CD4-positive, alpha-beta T cell treated with Interleukin-15 for 1 hour (primary cell): ENCODE data around the gene TRPM2.
A peak's percentile ranks its signal among the peaks of the same experiment; 100 is the strongest.
"Not testable (repeated sequence)": the region's sequence is repeated elsewhere in the genome, so short reads cannot be mapped to it uniquely, and the experiment has no call there.

Source experiments
- DNase-seq: peaks from one replicate; pipeline ENCODE4 v3.0.0-alpha.2; 2020

Gene TRPM2

GRCh38 chr21:44375281-44375651 lies 21.8 kb downstream of the TRPM2 start:
- DNase-seq: peak; percentile 64

GRCh38 chr21:44375761-44376241 lies 22.4 kb downstream of the TRPM2 start:
- peak; percentile 15 for DNase-seq

GRCh38 chr21:44376606-44377005 lies 23.2 kb downstream of the TRPM2 start:
- DNase-seq: peak; percentile 0

DNA sequence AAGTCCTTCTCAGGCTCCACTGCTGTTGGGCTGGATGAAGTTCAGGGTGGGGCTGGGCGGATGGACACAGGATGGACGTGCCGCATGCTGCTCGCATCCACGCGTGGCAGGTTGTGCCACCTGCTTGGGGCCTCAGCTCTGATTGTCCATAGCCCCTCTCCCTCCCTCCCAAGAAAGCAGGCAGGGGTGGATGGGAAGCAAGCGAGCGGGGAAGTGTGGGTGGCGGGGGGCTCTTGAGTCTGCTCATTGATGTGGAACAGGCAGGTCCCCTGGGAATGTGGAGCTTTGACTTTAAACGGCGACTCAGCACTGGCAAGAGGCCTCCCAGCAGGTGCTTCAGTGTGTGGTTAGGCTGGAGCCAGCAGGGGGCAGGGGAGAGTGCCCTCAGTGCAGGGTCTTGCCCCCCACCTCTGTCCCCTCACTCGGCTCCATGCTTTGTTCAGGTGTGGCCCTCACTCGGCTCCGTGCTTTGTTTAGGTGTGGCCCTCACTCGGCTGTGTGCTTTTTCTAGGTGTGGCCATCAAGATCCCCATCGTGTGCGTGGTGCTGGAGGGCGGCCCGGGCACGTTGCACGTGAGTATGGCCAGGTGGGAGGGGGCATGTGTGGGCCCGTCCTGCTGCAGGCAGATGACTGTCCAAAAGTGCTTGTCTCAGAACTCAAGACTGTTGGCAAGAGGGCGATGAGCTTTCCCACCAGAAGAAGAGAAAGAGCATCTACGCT lies 23.9 kb downstream of the TRPM2 start:
- DNase-seq: peak; percentile 15

- peak; percentile 4 for DNase-seq
Observed at GRCh38 chr21:44377922-44378645, 24.7 kb downstream of the TRPM2 start.

DNA sequence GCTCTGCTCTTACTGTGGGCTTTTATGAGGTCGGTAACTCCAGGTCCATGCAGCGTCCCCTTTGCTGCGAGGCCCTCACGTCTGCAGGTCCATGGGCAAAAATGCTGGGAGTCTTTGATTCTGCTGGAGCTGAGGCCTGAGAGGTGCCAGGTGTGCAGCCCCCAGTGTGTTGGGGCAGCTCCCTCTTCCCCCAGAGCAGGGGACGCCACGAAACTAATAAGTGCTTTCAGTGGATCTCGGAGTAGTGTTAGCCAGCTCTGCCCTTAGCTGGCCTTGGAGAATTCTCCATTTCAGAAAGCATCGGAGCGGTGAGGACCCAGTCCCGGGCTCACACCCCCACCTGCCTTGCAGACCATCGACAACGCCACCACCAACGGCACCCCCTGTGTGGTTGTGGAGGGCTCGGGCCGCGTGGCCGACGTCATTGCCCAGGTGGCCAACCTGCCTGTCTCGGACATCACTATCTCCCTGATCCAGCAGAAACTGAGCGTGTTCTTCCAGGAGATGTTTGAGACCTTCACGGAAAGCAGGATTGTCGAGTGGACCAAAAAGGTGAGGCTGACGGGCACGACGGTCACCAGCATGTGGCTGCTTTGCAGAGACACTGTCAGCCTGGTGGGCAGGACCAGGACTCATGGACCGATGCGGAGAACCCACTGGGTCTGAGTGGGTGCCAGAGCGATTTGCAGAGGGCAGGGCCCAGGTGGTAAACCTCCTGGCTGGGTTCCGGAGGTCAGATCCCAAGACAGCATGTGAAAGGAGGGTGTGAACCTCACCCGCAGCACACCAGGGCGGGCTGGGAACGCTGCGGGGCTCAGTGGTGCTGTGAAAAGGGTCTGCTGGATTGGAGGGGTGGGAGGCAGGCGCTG lies 25.5 kb downstream of the TRPM2 start:
- DNase-seq: peak; percentile 12

DNA sequence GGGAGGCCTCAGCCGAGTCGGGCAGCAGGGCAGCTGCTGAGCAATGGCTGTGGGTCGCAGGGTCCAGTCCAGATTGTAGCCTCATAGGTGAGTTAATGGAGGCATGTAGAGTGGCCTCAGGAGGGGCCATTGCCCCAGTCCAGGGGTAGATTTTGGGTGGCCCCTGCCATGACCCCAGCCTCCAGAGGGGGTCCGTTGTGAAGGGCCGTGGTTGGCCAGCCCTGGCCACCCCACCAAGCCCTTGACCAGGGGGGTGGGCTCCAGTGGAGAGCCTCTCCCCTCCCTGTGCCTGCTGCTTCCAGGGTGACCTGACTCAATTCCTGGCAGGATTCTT lies 26.1 kb downstream of the TRPM2 start:
- peak; percentile 7 for DNase-seq

GRCh38 chr21:44379991-44380865 lies 26.8 kb downstream of the TRPM2 start:
- peak; percentile 6 for DNase-seq

- DNase-seq: peak; percentile 7
Observed at GRCh38 chr21:44380876-44381275, 27.5 kb downstream of the TRPM2 start.

DNA sequence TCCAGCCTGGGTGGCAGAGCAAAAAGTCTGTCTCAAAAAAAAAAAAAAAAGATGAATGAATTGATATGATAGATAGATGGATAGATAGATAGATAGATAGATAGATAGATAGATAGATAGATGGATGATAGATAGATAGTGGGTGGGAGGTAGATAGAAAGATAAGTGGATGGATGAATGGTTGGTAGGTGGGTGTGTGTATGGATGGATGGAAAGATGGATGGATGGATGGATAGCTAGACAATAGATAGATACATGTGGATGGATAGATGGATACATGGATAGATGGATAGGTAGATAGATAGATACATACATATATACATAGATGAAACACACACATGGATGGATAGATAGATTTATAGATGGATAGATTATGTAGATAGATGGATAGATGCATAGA lies 28.5 kb downstream of the TRPM2 start:
- DNase-seq: no peak

DNA sequence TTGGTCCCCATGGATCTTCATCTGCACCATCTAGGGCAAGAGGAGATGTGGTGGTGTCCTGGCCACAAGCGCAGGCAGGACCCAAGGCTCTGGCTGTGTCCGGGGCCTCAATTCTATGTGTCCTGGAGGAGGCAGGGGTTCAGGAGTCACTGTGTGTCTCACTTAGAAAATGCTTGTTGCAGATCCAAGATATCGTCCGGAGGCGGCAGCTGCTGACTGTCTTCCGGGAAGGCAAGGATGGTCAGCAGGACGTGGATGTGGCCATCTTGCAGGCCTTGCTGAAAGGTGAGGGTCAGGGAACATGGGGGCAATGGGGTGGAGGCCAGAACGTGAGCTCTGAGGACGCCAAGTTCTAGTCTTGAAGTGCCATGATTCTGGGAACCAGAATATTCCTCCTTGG lies 29.1 kb downstream of the TRPM2 start:
- peak; percentile 15 for DNase-seq

DNA sequence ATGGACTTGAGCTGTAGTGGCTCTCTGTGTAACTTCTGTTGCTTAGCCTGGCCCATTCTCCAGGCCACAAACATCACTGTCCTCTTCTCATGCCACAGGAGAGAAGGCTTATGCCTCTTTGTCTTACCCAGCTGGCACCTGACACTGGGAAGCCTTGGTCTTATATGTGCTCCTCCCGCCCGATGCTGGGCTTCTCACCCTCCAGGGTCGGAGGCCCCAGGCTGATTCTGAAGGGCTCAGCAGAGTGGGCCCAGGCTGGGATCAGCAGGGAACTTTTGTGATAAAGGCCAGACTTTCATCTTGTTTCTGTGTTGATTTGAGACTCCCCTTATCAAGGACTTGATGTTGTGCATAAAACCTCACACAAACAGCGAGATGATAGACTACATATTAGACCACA lies 29.8 kb downstream of the TRPM2 start:
- peak; percentile 8 for DNase-seq

- DNase-seq: no peak
Observed at GRCh38 chr21:44384968-44385367, 31.5 kb downstream of the TRPM2 start.

- DNase-seq: no peak
Observed at GRCh38 chr21:44389335-44389734, 35.9 kb downstream of the TRPM2 start.

- DNase-seq: no peak
Observed at GRCh38 chr21:44390886-44391285, 37.5 kb downstream of the TRPM2 start.

DNA sequence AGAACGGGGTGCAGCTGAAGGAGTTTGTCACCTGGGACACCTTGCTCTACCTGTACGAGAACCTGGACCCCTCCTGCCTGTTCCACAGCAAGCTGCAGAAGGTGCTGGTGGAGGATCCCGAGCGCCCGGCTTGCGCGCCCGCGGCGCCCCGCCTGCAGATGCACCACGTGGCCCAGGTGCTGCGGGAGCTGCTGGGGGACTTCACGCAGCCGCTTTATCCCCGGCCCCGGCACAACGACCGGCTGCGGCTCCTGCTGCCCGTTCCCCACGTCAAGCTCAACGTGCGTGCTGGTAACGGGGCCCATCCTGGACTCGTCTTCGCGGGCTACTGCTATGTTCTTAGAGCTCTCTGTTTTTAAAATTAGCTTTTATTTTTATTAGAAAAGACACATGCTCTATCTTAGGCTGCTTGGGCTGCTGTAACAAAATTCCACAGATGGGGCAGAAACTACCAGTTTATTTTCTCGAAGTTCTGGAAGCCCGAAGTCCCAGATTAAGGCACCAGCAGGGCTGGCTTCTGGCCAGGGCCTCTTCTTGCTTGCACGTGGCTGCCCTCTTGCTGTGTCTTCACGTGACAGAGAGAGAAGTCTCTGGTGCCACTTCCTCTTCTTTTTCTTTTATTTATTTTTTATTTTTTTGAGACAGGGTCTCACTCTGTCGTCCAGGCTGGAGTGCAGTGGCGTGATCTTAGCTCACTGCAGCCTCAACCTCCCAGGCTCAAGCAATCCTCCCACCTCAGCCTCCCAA lies 38.1 kb downstream of the TRPM2 start:
- DNase-seq: peak; percentile 29

DNA sequence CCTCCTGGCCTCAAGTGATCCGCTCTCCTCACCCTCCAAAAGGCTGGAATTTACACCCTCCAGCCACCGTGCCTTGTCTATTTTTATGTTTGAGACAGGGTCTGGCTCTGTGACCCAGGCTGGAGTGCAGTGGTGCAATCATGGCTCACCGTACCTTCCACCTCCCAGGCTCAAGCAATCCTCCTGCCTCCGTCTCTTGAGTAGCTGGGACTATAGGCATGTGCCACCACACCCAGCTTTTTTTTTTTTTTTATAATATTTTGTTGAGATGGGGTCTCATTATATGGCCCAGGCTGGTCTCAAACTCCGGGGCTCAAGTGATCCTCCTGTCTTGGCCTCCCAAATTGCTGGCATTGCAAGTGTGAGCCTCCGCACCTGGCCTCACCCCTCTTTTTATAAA lies 38.8 kb downstream of the TRPM2 start:
- DNase-seq: no peak

GRCh38 chr21:44392916-44393315 lies 39.5 kb downstream of the TRPM2 start:
- no peak for DNase-seq

DNA sequence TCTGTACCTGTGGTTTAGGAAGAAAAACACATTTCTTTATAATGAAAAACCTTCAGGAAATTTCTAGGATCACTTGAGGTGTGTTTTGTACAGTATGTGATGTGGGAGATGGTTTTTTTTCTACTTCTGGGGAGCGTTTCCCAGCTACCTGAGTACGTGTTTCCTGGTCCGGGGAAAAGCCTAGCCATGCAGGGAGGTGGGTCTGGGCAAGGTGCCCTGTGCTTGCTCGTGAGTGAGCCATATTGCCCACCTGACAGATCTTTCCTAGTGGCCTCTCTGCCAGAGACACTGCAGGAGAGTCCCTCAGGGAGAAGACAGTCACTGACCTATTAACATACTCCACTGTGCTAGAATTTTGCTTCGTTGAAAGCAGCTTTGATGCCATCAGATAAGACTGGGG lies 41.3 kb downstream of the TRPM2 start:
- DNase-seq: no peak

- no peak for DNase-seq
Observed at GRCh38 chr21:44395260-44395659, 41.8 kb downstream of the TRPM2 start.

GRCh38 chr21:44396803-44397202 lies 43.4 kb downstream of the TRPM2 start:
- DNase-seq: not testable (repeated sequence)
